ENCODE results near the gene STK36.

Gene STK36

GRCh38 chr2:218648787-218649100 lies 23.1 kb upstream of the STK36 start:
- TF ChIP-seq POLR2AphosphoS5 (IDR thresholded peaks at IDR 0.05; ENCODE audit: low read depth, low read length) = no peak

DNA sequence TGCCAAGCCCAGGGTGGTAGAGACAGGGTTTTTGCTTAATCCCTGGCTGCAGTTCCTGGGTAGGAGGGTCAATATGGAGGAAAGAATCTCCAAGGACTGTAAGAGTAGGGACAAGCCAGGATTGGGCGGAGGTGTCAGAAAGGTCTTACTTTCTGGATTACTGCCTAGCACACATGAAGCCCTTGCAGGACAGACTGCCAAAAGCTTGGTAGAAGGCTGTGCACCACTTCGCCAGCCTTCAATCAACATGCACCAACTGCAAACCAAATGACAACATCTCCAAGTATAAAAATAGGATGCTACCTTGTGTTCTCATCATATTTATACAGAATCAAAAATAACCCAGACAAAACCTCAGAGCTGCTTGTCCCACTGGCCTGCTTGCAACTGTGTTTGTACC lies 16.1 kb upstream of the STK36 start:
- TF ChIP-seq TAF1 (IDR thresholded peaks at IDR 0.05; ENCODE audit: borderline replicate concordance, insufficient read depth, low read length) = no peak
- TF ChIP-seq, protein P1, sequence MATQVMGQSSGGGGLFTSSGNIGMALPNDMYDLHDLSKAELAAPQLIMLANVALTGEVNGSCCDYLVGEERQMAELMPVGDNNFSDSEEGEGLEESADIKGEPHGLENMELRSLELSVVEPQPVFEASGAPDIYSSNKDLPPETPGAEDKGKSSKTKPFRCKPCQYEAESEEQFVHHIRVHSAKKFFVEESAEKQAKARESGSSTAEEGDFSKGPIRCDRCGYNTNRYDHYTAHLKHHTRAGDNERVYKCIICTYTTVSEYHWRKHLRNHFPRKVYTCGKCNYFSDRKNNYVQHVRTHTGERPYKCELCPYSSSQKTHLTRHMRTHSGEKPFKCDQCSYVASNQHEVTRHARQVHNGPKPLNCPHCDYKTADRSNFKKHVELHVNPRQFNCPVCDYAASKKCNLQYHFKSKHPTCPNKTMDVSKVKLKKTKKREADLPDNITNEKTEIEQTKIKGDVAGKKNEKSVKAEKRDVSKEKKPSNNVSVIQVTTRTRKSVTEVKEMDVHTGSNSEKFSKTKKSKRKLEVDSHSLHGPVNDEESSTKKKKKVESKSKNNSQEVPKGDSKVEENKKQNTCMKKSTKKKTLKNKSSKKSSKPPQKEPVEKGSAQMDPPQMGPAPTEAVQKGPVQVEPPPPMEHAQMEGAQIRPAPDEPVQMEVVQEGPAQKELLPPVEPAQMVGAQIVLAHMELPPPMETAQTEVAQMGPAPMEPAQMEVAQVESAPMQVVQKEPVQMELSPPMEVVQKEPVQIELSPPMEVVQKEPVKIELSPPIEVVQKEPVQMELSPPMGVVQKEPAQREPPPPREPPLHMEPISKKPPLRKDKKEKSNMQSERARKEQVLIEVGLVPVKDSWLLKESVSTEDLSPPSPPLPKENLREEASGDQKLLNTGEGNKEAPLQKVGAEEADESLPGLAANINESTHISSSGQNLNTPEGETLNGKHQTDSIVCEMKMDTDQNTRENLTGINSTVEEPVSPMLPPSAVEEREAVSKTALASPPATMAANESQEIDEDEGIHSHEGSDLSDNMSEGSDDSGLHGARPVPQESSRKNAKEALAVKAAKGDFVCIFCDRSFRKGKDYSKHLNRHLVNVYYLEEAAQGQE (IDR thresholded peaks at IDR 0.05; ENCODE audit: insufficient read depth in 1 of 2, low read depth in 2 of 2, low read length in 2 of 2) = no peak
- TF ChIP-seq SIN3A (IDR thresholded peaks at IDR 0.05; ENCODE audit: borderline replicate concordance, insufficient read depth, low read length) = no peak
- no peak for TF ChIP-seq FOXP2 (optimal IDR thresholded peaks at IDR 0.05; ENCODE audit: borderline replicate concordance, extremely low read depth, extremely low read length, insufficient read depth)
- TF ChIP-seq POLR2AphosphoS5 (IDR thresholded peaks at IDR 0.05; ENCODE audit: low read depth, low read length) = no peak

DNA sequence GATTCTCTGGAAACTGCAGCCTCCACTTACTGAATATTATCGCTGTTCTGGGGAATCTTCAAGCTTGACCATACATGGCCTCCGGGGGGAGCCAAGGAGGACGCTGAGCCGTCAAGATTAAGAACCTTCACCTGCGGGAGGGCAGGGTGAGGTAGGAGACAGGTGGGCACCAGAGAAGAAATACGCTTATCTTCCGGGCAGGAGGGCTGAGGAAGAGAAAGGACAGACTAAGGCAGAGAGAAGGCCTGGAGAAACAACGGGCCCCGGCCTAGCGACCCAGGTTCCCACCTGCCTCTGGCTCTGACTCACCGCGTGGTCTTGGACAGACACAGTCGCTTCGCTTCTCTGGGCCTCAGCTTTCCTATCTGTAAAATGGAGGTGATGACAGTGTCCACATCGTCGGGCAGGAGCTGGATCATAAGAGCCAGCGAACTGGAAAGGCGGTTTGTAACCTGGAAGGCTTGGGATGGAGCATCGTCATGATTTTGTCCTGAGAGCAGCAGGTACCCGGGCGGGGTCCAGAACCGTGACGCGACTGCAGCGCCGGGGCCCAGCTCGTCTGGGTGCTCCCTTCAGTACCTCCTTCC lies 13.1 kb upstream of the STK36 start:
- 0 out of 2 replicates have a peak, but pooled peaks have one; percentile 24 for TF ChIP-seq TAF1 (IDR thresholded peaks at IDR 0.05; ENCODE audit: borderline replicate concordance, insufficient read depth, low read length)
- TF ChIP-seq, protein P1 (IDR thresholded peaks at IDR 0.05; ENCODE audit: insufficient read depth in 1 of 2, low read depth in 2 of 2, low read length in 2 of 2) = no peak

- TF ChIP-seq SIN3A (IDR thresholded peaks at IDR 0.05; ENCODE audit: borderline replicate concordance, insufficient read depth, low read length) (no peak; the same call in 1 of the 2 replicates), TAF1 (IDR thresholded peaks at IDR 0.05; ENCODE audit: borderline replicate concordance, insufficient read depth, low read length) (0 out of 2 replicates have a peak, but pooled peaks have one; percentile 54)
Measured at GRCh38 chr2:218659258-218659987, 12.5 kb upstream of the STK36 start, which contains the start of the genes BCS1L and ZNF142. Gene BCS1L (plus strand): TSS chr2:218659683. CDS start chr2:218660988, 1,305 bp downstream. Gene ZNF142 (minus strand): TSS chr2:218659623. CDS start chr2:218656429, 3,194 bp downstream.

GRCh38 chr2:218659988-218660358 lies 11.9 kb upstream of the STK36 start:
- TF ChIP-seq SIN3A (IDR thresholded peaks at IDR 0.05; ENCODE audit: borderline replicate concordance, insufficient read depth, low read length) = no peak
- no peak for TF ChIP-seq TAF1 (IDR thresholded peaks at IDR 0.05; ENCODE audit: borderline replicate concordance, insufficient read depth, low read length)
- no peak for TF ChIP-seq POLR2AphosphoS5 (IDR thresholded peaks at IDR 0.05; ENCODE audit: low read depth, low read length)
- TF ChIP-seq, protein P1 (IDR thresholded peaks at IDR 0.05; ENCODE audit: insufficient read depth in 1 of 2, low read depth in 2 of 2, low read length in 2 of 2) = no peak
- TF ChIP-seq FOXP2 (optimal IDR thresholded peaks at IDR 0.05; ENCODE audit: borderline replicate concordance, extremely low read depth, extremely low read length, insufficient read depth) = no peak

- TF ChIP-seq TAF1 (IDR thresholded peaks at IDR 0.05; ENCODE audit: borderline replicate concordance, insufficient read depth, low read length) (no peak), FOXP2 (optimal IDR thresholded peaks at IDR 0.05; ENCODE audit: borderline replicate concordance, extremely low read depth, extremely low read length, insufficient read depth) (no peak), SIN3A (IDR thresholded peaks at IDR 0.05; ENCODE audit: borderline replicate concordance, insufficient read depth, low read length) (no peak), POLR2AphosphoS5 (IDR thresholded peaks at IDR 0.05; ENCODE audit: low read depth, low read length) (no peak)
- TF ChIP-seq, protein P1 (IDR thresholded peaks at IDR 0.05; ENCODE audit: insufficient read depth in 1 of 2, low read depth in 2 of 2, low read length in 2 of 2) = no peak
Measured at GRCh38 chr2:218662377-218662776, 9.5 kb upstream of the STK36 start.

All from PFSK-1 (cell line).